SU-DHL-6 (cell line): ENCODE data around the gene ECSCR.

ENCODE experiments used
- H2AFZ ChIP-seq: fragments of 200-600 bp; sonication (generic); 2 replicates; pipeline ENCODE4 v1.6.1; 2014; ENCODE audit warnings: low read depth, mild to moderate bottlenecking, moderate library complexity, mixed read lengths, antibody characterized with exemption, low read length; ENCODE audit not compliant: severe bottlenecking
- H3F3A ChIP-seq: fragments of 200-600 bp; shearing (Covaris generic); 2 replicates; pipeline ENCODE4 v1.6.0; 2016; ENCODE audit warnings: antibody characterized with exemption, mild to moderate bottlenecking; ENCODE audit not compliant: insufficient read depth
- H3K27ac ChIP-seq: fragments of 200-600 bp; sonication (generic); 2 replicates; pipeline ENCODE4 v1.5.1; 2016; ENCODE audit warnings: low read depth, mild to moderate bottlenecking, low read length, moderate library complexity, mixed read lengths
- H3K27me3 ChIP-seq: fragments of 200-600 bp; sonication (generic), shearing (Covaris generic); 2 replicates; pipeline ENCODE4 v1.6.0; 2014; ENCODE audit warnings: mild to moderate bottlenecking, low read length
- H3K36me3 ChIP-seq: fragments of 200-600 bp; sonication (generic); 2 replicates; pipeline ENCODE4 v1.6.1; 2014; ENCODE audit warnings: mild to moderate bottlenecking, low read length, mixed read lengths
- H3K4me2 ChIP-seq: fragments of 300-600, 200-600 bp; shearing (Covaris generic), sonication (generic); 2 replicates; pipeline ENCODE4 v1.6.0; 2014; ENCODE audit warnings: low read length, low read depth, mild to moderate bottlenecking; ENCODE audit not compliant: poor library complexity, severe bottlenecking
- H3K4me3 ChIP-seq: fragments of 200-600 bp; sonication (generic); 2 replicates; pipeline ENCODE4 v1.5.1; 2014; ENCODE audit warnings: antibody characterized with exemption, low read length, mild to moderate bottlenecking, mixed read lengths; ENCODE audit not compliant: insufficient read depth, poor library complexity, severe bottlenecking
- H3K79me2 ChIP-seq: fragments of 200-600 bp; sonication (generic); 2 replicates; pipeline ENCODE4 v1.6.1; 2014; ENCODE audit warnings: mild to moderate bottlenecking, low read length, moderate library complexity; ENCODE audit not compliant: insufficient read depth
- H3K9ac ChIP-seq: fragments of 200-600 bp; sonication (generic); 2 replicates; pipeline ENCODE4 v1.7.0; 2014; ENCODE audit warnings: mild to moderate bottlenecking, low read length
- H3K9me2 ChIP-seq: fragments of 200-600 bp; sonication (generic); replicated peaks from 2 replicates; pipeline ENCODE4 v1.6.1; 2014; ENCODE audit warnings: low read length; ENCODE audit not compliant: insufficient read depth
- H3K9me3 ChIP-seq: fragments of 200-600 bp; sonication (generic); 2 replicates; pipeline ENCODE4 v1.6.1; 2014; ENCODE audit warnings: low read length, mixed read lengths; ENCODE audit not compliant: insufficient read depth
- H4K20me1 ChIP-seq: fragments of 200-600 bp; sonication (generic); 2 replicates; pipeline ENCODE4 v1.6.1; 2014; ENCODE audit warnings: low read depth, mild to moderate bottlenecking, antibody characterized with exemption, low read length, moderate library complexity, mixed read lengths
- EZH2phosphoT487 ChIP-seq: fragments of 200-600 bp; sonication (generic), shearing (Covaris generic); conservative IDR thresholded peaks from 2 replicates; pipeline ENCODE4 v1.6.1; 2018; ENCODE audit warnings: mild to moderate bottlenecking, antibody characterized with exemption, low read length, moderate library complexity, mixed read lengths
- TF ChIP-seq, protein P1 (sequence below): fragments of 200-600 bp; sonication (generic); IDR thresholded peaks from one replicate; pipeline ENCODE4 v1.5.1; 2017; ENCODE audit warnings: antibody characterized with exemption, mild to moderate bottlenecking, low read length, moderate library complexity; ENCODE audit not compliant: insufficient read depth, poor library complexity, severe bottlenecking

ECSCR gene

DNA sequence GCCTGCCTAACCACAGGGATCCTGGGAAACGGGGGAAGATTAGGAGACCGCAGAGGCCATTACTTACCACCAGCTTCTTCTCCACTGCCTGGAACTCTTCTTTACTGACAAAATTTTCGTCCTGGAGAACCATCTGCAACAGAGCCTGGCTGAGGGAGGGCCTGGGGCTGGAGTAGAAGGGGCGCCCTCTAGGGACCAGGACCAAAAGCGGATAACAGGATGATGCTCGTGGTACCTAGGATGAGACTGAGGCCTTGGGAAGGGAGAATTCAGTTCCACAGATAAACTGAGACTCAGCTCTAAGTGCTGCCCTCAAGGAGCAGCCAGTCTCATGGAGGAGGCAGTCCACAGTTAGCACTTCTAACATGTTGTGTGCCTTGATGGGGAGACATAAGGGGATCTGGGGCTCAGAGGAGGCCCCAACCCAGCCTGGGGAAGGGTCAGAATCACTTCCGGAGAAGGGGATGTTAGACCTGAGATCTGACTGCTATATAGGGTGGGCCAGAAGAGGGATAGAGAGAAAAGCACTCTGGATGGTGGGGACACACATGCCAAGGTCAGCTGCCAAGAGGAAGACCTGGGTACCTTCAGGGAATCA, 59.9 kb downstream of the ECSCR start:
- Histone ChIP-seq H3K27me3 (no peaks in the 10 kb centered on the region), H3K9ac (no peak overlapping the region), H4K20me1 (no peaks in the 10 kb centered on the region), H3K36me3 (no peaks in the 10 kb centered on the region), H3F3A (peaks cover 6% of the 10 kb centered on the region), H3K4me2 (peak overlapping the region; percentile 77), H3K9me3 (no peaks in the 10 kb centered on the region), H3K9me2 (no peaks in the 10 kb centered on the region), H3K27ac (0 out of 2 replicates have a peak overlapping the region, but pooled peaks have one; percentile 87), H2AFZ (no peak overlapping the region), H3K4me3 (peak overlapping the region; percentile 59), H3K79me2 (no peaks in the 10 kb centered on the region)
- no peak for TF ChIP-seq EZH2phosphoT487
- TF ChIP-seq, protein P1, sequence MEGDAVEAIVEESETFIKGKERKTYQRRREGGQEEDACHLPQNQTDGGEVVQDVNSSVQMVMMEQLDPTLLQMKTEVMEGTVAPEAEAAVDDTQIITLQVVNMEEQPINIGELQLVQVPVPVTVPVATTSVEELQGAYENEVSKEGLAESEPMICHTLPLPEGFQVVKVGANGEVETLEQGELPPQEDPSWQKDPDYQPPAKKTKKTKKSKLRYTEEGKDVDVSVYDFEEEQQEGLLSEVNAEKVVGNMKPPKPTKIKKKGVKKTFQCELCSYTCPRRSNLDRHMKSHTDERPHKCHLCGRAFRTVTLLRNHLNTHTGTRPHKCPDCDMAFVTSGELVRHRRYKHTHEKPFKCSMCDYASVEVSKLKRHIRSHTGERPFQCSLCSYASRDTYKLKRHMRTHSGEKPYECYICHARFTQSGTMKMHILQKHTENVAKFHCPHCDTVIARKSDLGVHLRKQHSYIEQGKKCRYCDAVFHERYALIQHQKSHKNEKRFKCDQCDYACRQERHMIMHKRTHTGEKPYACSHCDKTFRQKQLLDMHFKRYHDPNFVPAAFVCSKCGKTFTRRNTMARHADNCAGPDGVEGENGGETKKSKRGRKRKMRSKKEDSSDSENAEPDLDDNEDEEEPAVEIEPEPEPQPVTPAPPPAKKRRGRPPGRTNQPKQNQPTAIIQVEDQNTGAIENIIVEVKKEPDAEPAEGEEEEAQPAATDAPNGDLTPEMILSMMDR: peak; percentile 80

DNA sequence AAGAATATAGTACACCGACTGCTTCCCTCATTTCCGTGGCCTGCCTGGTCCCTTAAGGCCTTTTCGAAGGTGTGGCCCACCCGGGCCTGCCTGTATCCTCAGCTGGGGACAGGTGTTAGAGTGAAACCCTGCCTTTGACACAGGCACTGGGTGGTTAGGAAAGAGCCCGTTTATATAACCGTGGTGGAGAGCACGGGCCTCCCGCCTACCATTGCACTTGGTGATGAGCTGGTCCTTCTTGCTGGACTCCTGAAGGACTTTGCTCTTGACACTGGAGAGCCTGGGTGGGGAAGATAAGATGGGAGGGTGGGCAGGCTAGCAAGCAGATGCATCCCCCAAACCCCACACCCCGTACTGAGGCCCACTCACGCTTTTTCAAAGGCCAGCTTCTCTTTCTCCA, 61.0 kb downstream of the ECSCR start:
- Histone ChIP-seq H3K9me3 (no peaks in the 10 kb centered on the region), H3K9me2 (no peaks in the 10 kb centered on the region), H2AFZ (no peak overlapping the region), H3K9ac (no peak overlapping the region), H3K27ac (no peak overlapping the region), H3K4me2 (no peak overlapping the region), H3F3A (peaks cover 6% of the 10 kb centered on the region), H3K27me3 (no peaks in the 10 kb centered on the region), H3K79me2 (no peaks in the 10 kb centered on the region), H4K20me1 (no peaks in the 10 kb centered on the region), H3K4me3 (no peak overlapping the region), H3K36me3 (no peaks in the 10 kb centered on the region)
- TF ChIP-seq EZH2phosphoT487: no peak
- TF ChIP-seq, protein P1: no peak

DNA sequence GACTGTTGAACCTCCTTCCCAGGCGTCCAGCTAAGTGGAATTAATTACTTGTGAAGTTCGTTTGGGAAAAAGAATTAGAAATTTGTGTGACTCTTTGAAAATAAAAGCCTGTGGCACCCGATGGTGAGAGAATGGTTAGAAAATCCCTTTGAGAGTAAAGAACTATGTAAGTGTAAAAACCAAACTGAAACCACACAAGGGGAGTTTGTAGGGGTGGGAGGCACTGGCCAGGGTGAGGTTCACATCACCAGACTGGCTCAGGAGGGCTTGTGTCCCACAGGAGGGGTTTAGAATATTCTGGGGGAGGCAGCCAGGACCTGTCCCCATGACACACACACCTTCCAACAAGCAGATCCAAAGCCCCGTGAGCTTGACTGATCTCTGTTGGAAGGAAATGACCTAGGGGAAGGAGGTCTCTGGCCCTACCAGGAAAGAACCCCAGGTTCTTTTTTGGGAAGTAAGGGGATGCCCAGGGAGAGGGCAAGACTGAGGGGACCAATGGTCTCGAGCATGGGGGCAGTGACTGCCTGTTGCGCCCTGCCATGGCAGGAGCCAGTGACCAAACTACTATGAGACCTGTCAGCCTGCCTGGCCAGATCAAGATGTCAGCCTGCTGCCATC, 62.9 kb downstream of the ECSCR start:
- H4K20me1 ChIP-seq: no peaks in the 10 kb centered on the region
- H3K4me2 ChIP-seq: no peak overlapping the region
- peaks cover 10% of the 10 kb centered on the region for H3F3A ChIP-seq
- no peak overlapping the region for H3K27ac ChIP-seq
- no peak overlapping the region for H3K9ac ChIP-seq
- no peaks in the 10 kb centered on the region for H3K9me2 ChIP-seq
- H2AFZ ChIP-seq: no peak overlapping the region
- H3K36me3 ChIP-seq: no peaks in the 10 kb centered on the region
- TF ChIP-seq, protein P1: no peak
- no peak for TF ChIP-seq EZH2phosphoT487
- no peaks in the 10 kb centered on the region for H3K79me2 ChIP-seq
- no peaks in the 10 kb centered on the region for H3K9me3 ChIP-seq
- no peak overlapping the region for H3K4me3 ChIP-seq
- H3K27me3 ChIP-seq: no peaks in the 10 kb centered on the region
